GM21360 (cell line): ENCODE measurements around the gene PYGO1.
"Not testable (repeated sequence)": the region's sequence is repeated elsewhere in the genome, so short reads cannot be mapped to it uniquely, and the experiment has no call there.

Experiments
- ATAC-seq: cut with Tn5 transposase; IDR thresholded peaks from one replicate; pipeline ENCODE4 v1.9.1; 2021; ENCODE audit warnings: mild to moderate bottlenecking, moderate library complexity; ENCODE audit not compliant: unreplicated experiment

The PYGO1 gene

GRCh38 chr15:55573224-55573623 lies 14.9 kb downstream of the PYGO1 start:
- ATAC-seq: no peak

DNA sequence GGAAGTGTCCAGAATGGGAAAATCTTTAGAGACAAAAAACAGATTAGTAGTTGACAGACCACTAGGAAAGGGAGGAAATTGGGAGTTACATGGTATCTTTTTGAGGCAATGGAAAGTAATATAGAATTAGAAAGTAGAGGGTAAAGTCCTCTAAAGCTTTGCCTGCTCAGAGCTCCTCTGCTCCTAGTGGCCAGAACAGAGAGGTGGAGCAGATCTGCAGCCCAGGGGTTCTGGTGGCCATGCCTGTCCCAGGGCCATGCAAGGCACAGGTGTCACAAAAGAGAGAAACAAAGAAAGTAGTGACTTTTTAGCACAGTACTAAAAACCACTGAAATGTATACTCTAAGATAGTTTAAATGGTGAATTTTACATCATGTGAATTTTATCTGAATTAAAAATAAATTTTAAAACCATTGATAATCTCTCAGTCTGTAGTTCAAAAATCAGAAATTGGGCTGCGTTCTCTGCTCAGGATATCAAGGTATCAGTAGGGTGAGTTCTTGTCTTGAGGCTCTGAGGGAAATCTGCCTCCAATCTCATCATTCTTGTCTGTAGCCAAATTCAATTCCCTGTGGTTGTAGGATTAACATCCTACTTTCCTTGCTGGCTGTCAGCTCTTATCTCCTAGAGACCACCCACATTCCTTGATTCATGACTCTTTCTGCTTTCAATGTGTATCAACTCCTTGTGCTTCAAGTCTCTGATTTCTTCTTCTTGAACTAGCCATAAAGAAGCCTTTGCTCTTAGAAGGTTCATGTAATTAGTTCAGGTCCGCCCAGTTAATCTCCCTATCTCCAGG lies 23.6 kb downstream of the PYGO1 start:
- no peak for ATAC-seq

DNA sequence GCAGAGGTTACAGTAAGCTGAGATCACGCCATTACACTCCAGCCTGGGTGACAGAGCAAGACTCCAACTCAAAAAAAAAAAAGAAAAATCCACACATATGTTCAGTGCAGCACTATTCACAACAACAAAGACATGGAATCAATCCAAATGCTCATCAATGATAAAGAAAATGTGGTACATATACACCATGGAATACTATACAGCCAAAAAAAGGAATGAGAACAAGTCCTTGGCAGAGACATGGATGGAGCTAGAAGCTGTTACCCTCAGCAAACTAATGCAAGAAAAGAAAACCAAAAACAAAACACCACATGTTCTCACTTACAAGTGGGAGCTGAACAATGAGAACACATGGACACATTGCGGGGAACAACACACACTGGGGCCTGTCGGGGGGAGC lies 25.5 kb downstream of the PYGO1 start:
- no peak for ATAC-seq

DNA sequence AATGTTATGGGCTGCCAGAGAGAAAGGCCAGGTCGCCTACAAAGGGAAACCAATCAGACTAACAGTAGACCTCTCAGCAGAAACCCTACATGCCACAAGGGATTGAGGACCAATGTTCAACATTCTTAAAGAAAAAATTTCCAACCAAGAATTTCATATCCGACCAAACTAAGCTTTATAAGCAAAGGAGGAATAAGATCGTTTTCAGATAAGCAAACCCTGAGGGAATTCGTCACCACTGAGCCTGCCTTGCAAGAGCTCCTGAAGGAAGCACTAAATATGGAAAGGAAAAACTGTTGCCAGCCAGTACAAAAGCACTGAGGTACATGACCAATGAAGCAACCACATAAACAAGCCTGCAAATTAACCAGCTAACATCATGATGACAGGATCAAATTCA lies 33.1 kb downstream of the PYGO1 start:
- ATAC-seq: no peak

- ATAC-seq: no peak
Measured at GRCh38 chr15:55552926-55553325, 35.2 kb downstream of the PYGO1 start.

GRCh38 chr15:55552451-55552850 lies 35.7 kb downstream of the PYGO1 start:
- no peak for ATAC-seq

DNA sequence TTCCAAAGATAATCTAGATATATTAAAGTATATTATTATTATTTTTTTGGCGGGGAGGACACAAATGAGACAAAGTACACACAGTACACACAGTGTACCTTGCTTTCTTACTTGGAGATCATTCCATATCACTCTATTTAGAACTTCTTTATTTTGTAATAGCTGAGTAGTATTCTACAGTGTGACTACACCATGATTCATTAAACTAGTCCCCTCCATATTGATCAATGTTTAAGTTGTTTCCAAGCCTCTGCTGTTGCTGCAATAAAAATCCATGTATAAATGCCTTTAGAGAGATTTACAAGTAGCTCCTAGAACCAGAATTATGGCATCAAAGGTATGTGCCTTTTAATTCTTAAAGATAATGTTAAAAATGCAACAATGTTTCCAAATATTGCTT lies 38.8 kb downstream of the PYGO1 start:
- no peak for ATAC-seq

GRCh38 chr15:55546718-55547117 lies 41.4 kb downstream of the PYGO1 start:
- no peak for ATAC-seq

DNA sequence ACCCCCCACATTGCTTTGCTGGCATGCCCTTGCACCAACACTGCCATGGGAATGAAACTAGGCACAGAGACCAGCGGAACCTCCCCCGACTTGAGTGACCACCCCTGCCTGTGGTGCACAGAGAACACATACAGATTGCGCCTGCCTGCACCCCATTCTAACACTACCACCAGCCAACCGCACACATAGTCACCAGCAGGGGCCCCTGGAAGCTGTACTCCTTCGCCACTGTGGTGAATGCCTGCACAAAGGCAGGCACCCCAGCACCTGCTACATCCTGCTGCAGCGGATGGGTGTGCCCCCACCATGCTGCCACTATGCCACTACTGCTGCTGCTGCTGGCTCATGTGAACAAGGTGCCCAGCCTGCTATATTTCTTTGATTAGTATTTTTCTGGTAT lies 52.7 kb downstream of the PYGO1 start:
- no peak for ATAC-seq

DNA sequence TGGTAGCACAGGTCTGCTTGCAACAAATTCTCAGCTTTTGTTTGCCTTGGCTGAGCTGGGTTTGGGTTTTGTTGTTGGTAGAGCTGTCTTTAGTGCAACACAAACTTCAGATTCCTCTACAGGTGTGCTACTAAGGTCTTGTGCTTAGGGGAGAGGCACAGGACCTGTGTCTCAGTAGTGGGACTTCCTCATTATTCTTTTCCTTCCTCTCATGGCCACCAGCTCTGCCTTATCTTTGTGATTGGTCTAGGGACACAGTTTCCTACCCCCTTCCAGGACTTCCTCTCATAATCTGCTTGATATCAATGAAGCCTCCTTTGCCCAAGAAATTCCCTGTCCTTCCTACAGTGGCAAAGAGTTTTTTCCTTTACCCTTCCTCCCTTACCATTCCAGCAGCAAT lies 55.2 kb downstream of the PYGO1 start:
- ATAC-seq: no peak

DNA sequence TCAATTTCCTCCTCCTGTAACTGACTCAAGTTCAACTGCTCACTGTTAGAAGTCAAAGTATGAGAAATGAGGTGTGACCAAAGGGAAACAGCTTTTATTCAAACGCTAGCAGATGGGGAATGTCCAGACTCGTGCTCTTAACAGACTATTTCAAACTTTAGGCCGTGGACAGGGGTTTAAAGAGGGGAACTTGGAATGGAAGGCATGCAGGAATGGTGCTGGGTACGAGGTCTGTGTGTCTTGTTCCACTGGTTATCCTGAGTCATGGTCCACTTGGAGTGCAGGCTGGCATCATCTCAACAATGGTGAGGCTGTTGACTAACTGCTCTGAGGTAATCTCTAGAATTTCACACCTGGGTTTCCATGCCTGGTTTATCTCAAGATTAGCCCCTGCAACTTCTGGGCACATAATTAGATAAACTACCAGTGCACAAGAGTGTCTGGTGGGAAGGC lies 57.3 kb downstream of the PYGO1 start:
- ATAC-seq: no peak

- no peak for ATAC-seq
Measured at GRCh38 chr15:55528812-55529211, 59.3 kb downstream of the PYGO1 start.

GRCh38 chr15:55527150-55527549 lies 61.0 kb downstream of the PYGO1 start:
- ATAC-seq: no peak

DNA sequence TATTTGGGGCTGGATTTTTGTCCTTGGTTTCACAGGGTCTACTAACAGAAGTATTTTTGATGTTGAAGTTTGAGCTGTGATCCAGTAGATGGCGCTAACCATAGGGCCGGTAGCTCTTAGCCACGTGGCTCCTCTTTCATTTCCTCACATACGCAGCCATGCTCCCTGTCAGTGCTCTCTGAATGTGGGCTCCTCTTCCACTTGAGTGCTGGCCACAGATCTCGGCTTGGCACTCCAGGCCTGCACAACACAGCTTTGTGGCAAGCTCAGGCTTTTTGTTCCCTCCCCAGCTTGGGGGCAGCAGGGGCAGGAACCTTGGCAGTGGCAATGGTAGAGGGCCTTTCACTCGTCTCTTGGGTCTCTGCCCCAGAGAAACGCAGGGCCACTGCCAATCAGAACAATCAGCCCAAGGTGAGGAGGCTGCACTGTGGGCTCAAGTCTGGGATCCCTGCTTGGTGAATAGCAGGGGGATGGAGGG lies 61.5 kb downstream of the PYGO1 start:
- ATAC-seq: no peak

DNA sequence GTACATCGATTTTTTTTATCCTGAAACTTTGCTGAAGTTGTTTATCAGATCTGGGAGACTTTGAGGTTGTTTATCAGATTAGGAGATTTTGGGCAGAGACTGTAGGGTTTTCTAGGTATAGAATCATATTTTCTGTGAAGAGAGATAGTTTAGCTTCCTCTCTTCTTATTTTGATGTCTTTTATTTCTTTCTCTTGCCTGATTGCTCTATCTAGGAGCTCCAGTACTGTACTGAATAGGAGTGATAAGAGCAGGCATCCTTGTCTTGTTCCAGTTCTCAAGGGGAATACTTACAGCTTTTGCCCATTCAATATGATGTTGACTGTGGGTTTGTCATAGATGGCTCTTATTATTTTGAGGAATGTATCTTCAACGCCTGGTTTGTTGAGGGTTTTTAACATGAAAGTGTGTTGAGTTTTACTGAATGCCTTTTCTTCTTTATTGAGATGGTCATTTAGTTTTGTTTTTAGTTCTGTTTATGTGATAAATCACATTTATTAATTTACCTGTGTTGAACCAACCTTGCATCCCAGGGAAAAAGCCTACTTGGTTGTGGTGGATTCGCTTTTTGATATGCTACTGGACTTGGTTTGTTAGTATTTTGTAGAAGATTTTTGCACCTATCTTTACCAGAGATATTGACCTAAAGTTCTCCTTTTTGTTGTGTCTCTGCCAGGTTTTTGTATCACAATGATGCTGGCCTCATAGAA lies 65.2 kb downstream of the PYGO1 start:
- no peak for ATAC-seq

GRCh38 chr15:55518641-55519040 lies 69.5 kb downstream of the PYGO1 start:
- ATAC-seq: no peak

- ATAC-seq: no peak
Measured at GRCh38 chr15:55518009-55518408, 70.1 kb downstream of the PYGO1 start.

DNA sequence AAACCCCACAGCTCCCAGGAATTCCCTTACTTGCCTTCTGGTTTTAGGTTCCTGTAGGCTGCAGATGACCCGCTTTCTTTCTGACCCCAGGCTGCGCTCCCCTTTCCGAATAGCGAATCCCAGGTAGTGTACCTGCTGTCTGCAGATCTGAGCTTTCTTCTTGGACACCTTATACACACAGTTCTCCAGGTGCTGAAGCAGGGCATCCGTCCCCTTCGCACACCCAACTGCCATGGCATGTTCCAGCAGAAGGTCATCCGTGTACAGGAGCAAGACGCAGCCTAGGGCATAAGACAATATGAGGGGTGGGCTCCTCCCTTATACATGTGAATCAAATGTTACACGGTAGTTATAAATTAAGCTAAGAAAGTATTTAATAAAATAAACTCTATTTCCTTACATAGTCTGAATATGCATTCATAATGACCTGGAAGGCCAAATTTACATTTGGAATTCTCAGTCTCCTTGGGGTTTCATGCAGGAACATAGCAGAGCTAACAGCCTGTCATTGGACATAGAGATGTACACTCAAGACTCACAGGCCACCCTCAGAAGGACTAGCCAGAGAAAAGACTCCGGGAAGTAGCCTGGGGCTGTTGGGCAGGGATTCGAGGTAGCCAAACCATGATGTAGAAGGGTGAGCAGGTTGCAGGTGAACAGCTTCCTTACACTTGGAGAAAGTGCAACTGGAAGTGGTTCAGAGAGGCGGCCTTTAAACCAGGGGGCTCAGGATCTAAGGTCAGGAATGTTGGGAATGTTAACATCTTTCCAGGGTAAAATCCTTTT lies 72.0 kb downstream of the PYGO1 start:
- no peak for ATAC-seq

- no peak for ATAC-seq
Measured at GRCh38 chr15:55515491-55515890, 72.7 kb downstream of the PYGO1 start.

DNA sequence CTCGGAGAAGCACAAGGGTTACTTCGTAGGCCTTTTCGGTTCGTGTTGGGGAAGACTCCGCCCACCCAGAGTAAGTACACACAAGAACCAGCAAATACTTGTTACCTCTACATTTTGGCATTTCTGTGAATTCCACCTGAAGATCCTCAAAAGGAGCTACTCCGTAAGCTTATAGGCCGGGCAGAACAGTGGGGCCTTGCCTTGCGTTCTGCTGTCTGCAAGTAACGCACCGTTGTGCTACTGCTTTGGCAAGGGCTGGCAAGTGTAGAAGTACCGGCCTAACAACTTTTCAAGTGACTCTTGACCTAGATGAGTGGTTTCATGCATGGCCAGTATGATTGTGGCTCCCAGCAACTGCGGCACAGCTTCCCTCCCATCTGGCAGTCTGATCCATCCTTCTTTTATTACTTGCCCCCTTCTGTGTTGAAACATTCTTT lies 73.7 kb downstream of the PYGO1 start:
- ATAC-seq: no peak

DNA sequence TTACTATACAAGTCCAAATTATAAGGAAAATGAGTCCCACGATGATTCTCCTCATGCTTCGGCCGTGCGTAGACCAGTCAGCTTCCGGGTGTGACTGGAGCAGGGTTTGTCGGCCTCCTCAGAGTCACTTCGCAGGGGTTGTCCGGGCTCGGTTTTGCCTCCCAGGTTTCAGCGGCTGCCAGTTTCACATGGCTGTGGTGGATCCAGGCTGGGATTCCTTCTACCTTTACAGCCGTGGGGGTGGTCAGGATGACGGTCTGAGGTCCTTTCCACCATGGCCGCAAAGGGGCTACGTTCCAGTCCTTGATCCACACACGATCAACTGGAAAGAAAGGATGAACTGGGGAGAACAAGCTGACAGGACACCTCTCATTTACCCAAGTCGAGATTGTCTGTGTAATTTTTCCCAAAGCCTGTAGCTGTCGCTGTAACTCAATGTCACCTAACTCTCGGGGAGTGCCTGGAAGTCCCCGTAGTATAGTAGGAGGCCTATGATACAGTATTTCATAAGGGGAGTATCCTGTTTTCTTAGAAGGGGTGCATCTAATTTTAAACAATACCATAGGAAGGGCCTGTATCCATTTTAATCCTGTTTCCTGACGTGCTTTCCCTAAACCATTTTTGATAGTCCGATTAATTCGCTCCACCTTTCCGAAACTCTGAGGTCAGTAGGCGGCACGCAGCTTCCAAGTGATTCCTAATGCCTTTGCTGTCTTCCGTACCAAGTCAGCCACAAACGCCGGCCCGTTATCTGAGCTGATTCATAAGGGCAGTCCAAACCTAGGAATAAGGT lies 74.3 kb downstream of the PYGO1 start:
- not testable (repeated sequence) for ATAC-seq
